WTC11 (cell line): Measurements from ENCODE around the gene CELF2. TPM values are rescaled to one million over a fixed set of nuclear protein-coding genes. Genes with fewer than 3 reads are reported as not detected.

Experiments used
- ATAC-seq: fragments of 200-7000 bp; cut with Tn5 transposase; 2 replicates; pipeline ENCODE4 v1.10.0; 2021; ENCODE audit warnings: mild to moderate bottlenecking, moderate library complexity
- CTCF ChIA-PET: fragments of 300-600 bp; sonication (Branson Sonifier 250); formaldehyde crosslinking; loops from one replicate; lab custom pipeline; 2021; ENCODE audit warnings: antibody characterized with exemption; lab: Charles Lee
- POLR2A ChIA-PET: fragments of 350-600 bp; sonication (Branson Sonifier 250); formaldehyde crosslinking; loops from one replicate; lab custom pipeline; 2021; ENCODE audit warnings: antibody characterized with exemption; lab: Charles Lee
- DNase-seq: peaks from one replicate; pipeline ENCODE4 v3.0.0; 2021; ENCODE audit warnings: low spot score
- H3K27ac Mint-ChIP-seq: 2 replicates; pipeline ENCODE4 v1.8.0; 2021; ENCODE audit warnings: mixed read lengths
- H3K27me3 Mint-ChIP-seq: 2 replicates; pipeline ENCODE4 v1.8.0; 2021; ENCODE audit warnings: low read depth, mild to moderate bottlenecking, moderate library complexity, mixed read lengths
- H3K36me3 Mint-ChIP-seq: 2 replicates; pipeline ENCODE4 v1.8.0; 2021; ENCODE audit warnings: mixed read lengths
- H3K4me1 Mint-ChIP-seq: 2 replicates; pipeline ENCODE4 v1.8.0; 2022; ENCODE audit warnings: mixed read lengths
- H3K4me3 Mint-ChIP-seq: 2 replicates; pipeline ENCODE4 v1.8.0; 2021; ENCODE audit warnings: mild to moderate bottlenecking, moderate library complexity, mixed read lengths
- H3K9me3 Mint-ChIP-seq: 2 replicates; pipeline ENCODE4 v1.8.0; 2021; ENCODE audit warnings: mixed read lengths
- CREM ChIP-seq: sonication (generic); formaldehyde crosslinking; IDR thresholded peaks from 2 replicates; pipeline ENCODE4 v1.8.1; 2022; ENCODE audit warnings: mild to moderate bottlenecking, missing genetic modification reagents, moderate library complexity
- ELF4 ChIP-seq: sonication (generic); formaldehyde crosslinking; IDR thresholded peaks from 2 replicates; pipeline ENCODE4 v1.8.1; 2022; ENCODE audit warnings: low read depth, mild to moderate bottlenecking, moderate library complexity, missing genetic modification reagents
- EMX1 ChIP-seq: fragments of 250-450 bp; sonication (Bioruptor Pico); IDR thresholded peaks from 2 replicates; pipeline ENCODE4 v1.8.0; 2021; ENCODE audit warnings: mild to moderate bottlenecking
- ESRRA ChIP-seq: sonication (generic); formaldehyde crosslinking; IDR thresholded peaks from 2 replicates; pipeline ENCODE4 v1.8.1; 2022; ENCODE audit warnings: mild to moderate bottlenecking, missing genetic modification reagents, borderline replicate concordance
- FOXP1 ChIP-seq: sonication (generic); formaldehyde crosslinking; IDR thresholded peaks from 2 replicates; pipeline ENCODE4 v1.8.0; 2022; ENCODE audit warnings: missing genetic modification reagents, mild to moderate bottlenecking, moderate library complexity, borderline replicate concordance
- GABPB1 ChIP-seq: sonication (generic); formaldehyde crosslinking; IDR thresholded peaks from 2 replicates; pipeline ENCODE4 v1.8.1; 2023; ENCODE audit warnings: mild to moderate bottlenecking, missing genetic modification reagents
- GTF2I ChIP-seq: fragments of 250-450 bp; sonication (Bioruptor Pico); conservative IDR thresholded peaks from 2 replicates; pipeline ENCODE4 v1.4.0; 2021; ENCODE audit warnings: mild to moderate bottlenecking
- KAT7 ChIP-seq: sonication (generic); formaldehyde crosslinking; IDR thresholded peaks from 2 replicates; pipeline ENCODE4 v1.8.1; 2023; ENCODE audit warnings: missing genetic modification reagents, mild to moderate bottlenecking, borderline replicate concordance
- NFATC4 ChIP-seq: fragments of 250-450 bp; sonication (Bioruptor Pico); IDR thresholded peaks from 2 replicates; pipeline ENCODE4 v1.9.0; 2021; ENCODE audit warnings: mild to moderate bottlenecking
- NFYB ChIP-seq: sonication (generic); formaldehyde crosslinking; conservative IDR thresholded peaks from 2 replicates; pipeline ENCODE4 v1.8.0; 2022; ENCODE audit warnings: low read depth, missing genetic modification reagents
- NR3C1 ChIP-seq: sonication (generic); formaldehyde crosslinking; conservative IDR thresholded peaks from 2 replicates; pipeline ENCODE4 v1.8.1; 2023; ENCODE audit warnings: low read depth, mild to moderate bottlenecking, missing genetic modification reagents
- RELA ChIP-seq: sonication (generic); formaldehyde crosslinking; IDR thresholded peaks from 2 replicates; pipeline ENCODE4 v1.8.1; 2022; ENCODE audit warnings: missing genetic modification reagents, mild to moderate bottlenecking, borderline replicate concordance
- SMAD4 ChIP-seq: sonication (generic); formaldehyde crosslinking; IDR thresholded peaks from 2 replicates; pipeline ENCODE4 v1.8.0; 2022; ENCODE audit warnings: mild to moderate bottlenecking, missing genetic modification reagents
- SOX15 ChIP-seq: fragments of 250-450 bp; sonication (Bioruptor Pico); IDR thresholded peaks from 2 replicates; pipeline ENCODE4 v1.9.0; 2021; ENCODE audit warnings: mild to moderate bottlenecking
- SP1 ChIP-seq: sonication (generic); formaldehyde crosslinking; conservative IDR thresholded peaks from 2 replicates; pipeline ENCODE4 v1.8.1; 2022; ENCODE audit warnings: missing genetic modification reagents
- TEAD4 ChIP-seq: sonication (generic); formaldehyde crosslinking; IDR thresholded peaks from 2 replicates; pipeline ENCODE4 v1.8.0; 2022; ENCODE audit warnings: mild to moderate bottlenecking, missing genetic modification reagents
- TP53 ChIP-seq: sonication (generic); formaldehyde crosslinking; IDR thresholded peaks from 2 replicates; pipeline ENCODE4 v1.8.1; 2023; ENCODE audit warnings: mild to moderate bottlenecking, missing genetic modification reagents
- ZNF138 ChIP-seq: sonication (generic); formaldehyde crosslinking; conservative IDR thresholded peaks from 2 replicates; pipeline ENCODE4 v1.8.1; 2022; ENCODE audit warnings: mild to moderate bottlenecking, moderate library complexity, missing genetic modification reagents
- ZNF219 ChIP-seq: sonication (generic); formaldehyde crosslinking; IDR thresholded peaks from 2 replicates; pipeline ENCODE4 v1.8.0; 2023; ENCODE audit warnings: missing genetic modification reagents, mild to moderate bottlenecking, borderline replicate concordance
- ZNF317 ChIP-seq: sonication (generic); formaldehyde crosslinking; IDR thresholded peaks from 2 replicates; pipeline ENCODE4 v1.8.1; 2023; ENCODE audit warnings: low read depth, mild to moderate bottlenecking, moderate library complexity, missing genetic modification reagents, borderline replicate concordance
- ZNF423 ChIP-seq: fragments of 250-450 bp; sonication (Bioruptor Pico); IDR thresholded peaks from 2 replicates; pipeline ENCODE4 v2.1.2; 2022; ENCODE audit warnings: mild to moderate bottlenecking, moderate library complexity
- total RNA-seq: library from RNA; stranded (reverse); gene quantifications from 3 replicates; pipeline ENCODE4 v1.2.3, GENCODE V29; 2021
- TF ChIP-seq, protein P1 (sequence below): sonication (generic); formaldehyde crosslinking; IDR thresholded peaks from 2 replicates; pipeline ENCODE4 v1.8.0; 2023; ENCODE audit warnings: missing genetic modification reagents
- TF ChIP-seq, protein P2 (sequence below): sonication (generic); formaldehyde crosslinking; conservative IDR thresholded peaks from 2 replicates; pipeline ENCODE4 v1.8.1; 2022; ENCODE audit warnings: mild to moderate bottlenecking, missing genetic modification reagents
- TF ChIP-seq, protein P3 (sequence below): sonication (generic); formaldehyde crosslinking; IDR thresholded peaks from 2 replicates; pipeline ENCODE4 v1.8.0; 2022; ENCODE audit warnings: mild to moderate bottlenecking, missing genetic modification reagents
- TF ChIP-seq, protein P4 (sequence below): sonication (generic); formaldehyde crosslinking; IDR thresholded peaks from 2 replicates; pipeline ENCODE4 v1.8.1; 2022; ENCODE audit warnings: mild to moderate bottlenecking, moderate library complexity, missing genetic modification reagents
- TF ChIP-seq, protein P5 (sequence below): sonication (generic); formaldehyde crosslinking; IDR thresholded peaks from 2 replicates; pipeline ENCODE4 v1.8.1; 2022; ENCODE audit warnings: low read depth, mild to moderate bottlenecking, moderate library complexity, missing genetic modification reagents, borderline replicate concordance
- TF ChIP-seq, protein P6 (sequence below): sonication (generic); formaldehyde crosslinking; IDR thresholded peaks from 2 replicates; pipeline ENCODE4 v1.8.0; 2022; ENCODE audit warnings: mild to moderate bottlenecking, missing genetic modification reagents

CELF2 gene
- total RNA-seq, 1 experiment from 2014 or later, result 24.6 TPM

DNA sequence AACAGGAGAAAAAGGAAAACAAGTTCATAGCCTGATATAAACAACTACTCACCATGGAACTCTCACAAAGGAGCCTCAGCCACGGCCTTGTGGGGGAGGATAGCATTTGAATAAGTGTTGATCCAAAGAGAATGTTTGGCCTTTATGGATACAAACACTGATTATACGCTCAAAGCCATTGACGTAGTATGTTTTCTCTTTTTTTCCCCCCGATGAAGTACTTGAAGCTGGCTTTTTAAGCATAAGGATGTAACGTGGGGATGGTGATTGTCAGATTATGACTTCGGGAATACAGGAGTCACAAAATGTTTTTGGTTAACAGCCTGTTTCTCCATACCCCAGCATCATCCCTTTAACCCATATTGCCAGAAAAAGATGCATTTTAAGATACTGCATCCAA, 39.8 kb downstream of the CELF2 start:
- DNase-seq (no peak), ATAC-seq (no peak)
- TF ChIP-seq, protein P1, sequence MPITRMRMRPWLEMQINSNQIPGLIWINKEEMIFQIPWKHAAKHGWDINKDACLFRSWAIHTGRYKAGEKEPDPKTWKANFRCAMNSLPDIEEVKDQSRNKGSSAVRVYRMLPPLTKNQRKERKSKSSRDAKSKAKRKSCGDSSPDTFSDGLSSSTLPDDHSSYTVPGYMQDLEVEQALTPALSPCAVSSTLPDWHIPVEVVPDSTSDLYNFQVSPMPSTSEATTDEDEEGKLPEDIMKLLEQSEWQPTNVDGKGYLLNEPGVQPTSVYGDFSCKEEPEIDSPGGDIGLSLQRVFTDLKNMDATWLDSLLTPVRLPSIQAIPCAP (CRISPR knock-in tag), result no peak
- TF ChIP-seq FOXP1 (CRISPR knock-in tag), result no peak
- TF ChIP-seq ZNF423 (CRISPR knock-in tag), result no peak
- no peak for TF ChIP-seq CREM
- TF ChIP-seq ZNF317 (CRISPR knock-in tag), result no peak
- no peak for TF ChIP-seq SMAD4 (CRISPR knock-in tag)
- TF ChIP-seq EMX1, result no peak
- no peak for TF ChIP-seq ELF4 (CRISPR knock-in tag)
- TF ChIP-seq, protein P2, sequence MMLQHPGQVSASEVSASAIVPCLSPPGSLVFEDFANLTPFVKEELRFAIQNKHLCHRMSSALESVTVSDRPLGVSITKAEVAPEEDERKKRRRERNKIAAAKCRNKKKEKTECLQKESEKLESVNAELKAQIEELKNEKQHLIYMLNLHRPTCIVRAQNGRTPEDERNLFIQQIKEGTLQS (CRISPR knock-in tag), result no peak
- no peak for TF ChIP-seq RELA
- Mint-ChIP-seq H3K27me3 (no peaks in the 10 kb centered on the region), H3K27ac (no peak overlapping the region), H3K4me1 (peaks cover 28% of the 10 kb centered on the region), H3K9me3 (peaks cover 18% of the 10 kb centered on the region), H3K36me3 (peaks cover 23% of the 10 kb centered on the region), H3K4me3 (no peak overlapping the region)
- ChIA-PET CTCF (no interaction called here), POLR2A (interaction anchor here (0.7 kb wide), 1 partner anchor 107 kb away, joined by 13 read pairs; no protein-coding TSS in a partner anchor)

DNA sequence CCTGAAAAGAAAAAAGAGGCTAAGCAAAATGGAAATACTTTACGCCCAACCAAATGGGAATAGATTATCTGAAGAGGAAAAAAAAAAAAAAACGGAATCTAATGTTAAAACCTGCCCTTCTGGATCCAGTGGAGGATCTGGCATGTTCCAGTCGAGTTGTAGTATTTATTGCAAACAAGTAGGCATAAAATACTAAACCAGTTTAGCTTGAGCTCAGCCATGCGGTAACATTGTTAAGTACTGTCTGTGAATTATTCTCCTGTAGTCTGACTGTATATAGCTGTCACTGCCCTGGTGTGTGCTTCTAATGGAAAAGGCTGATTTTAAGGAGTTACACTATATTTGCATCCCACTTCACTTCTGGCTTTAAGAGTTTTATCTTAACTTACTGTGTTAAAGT, 40.3 kb downstream of the CELF2 start:
- Mint-ChIP-seq H3K27ac (no peak overlapping the region), H3K36me3 (peaks cover 21% of the 10 kb centered on the region), H3K4me1 (peaks cover 28% of the 10 kb centered on the region), H3K27me3 (no peaks in the 10 kb centered on the region), H3K9me3 (peaks cover 18% of the 10 kb centered on the region), H3K4me3 (no peak overlapping the region)
- CTCF ChIA-PET, result no interaction called here
- POLR2A ChIA-PET, result interaction anchor here (0.7 kb wide), 1 partner anchor 106 kb away, joined by 13 read pairs; no protein-coding TSS in a partner anchor
- DNase-seq (no peak), ATAC-seq (no peak)
- TF ChIP-seq GABPB1 (CRISPR knock-in tag) (no peak), ESRRA (CRISPR knock-in tag) (no peak), SP1 (CRISPR knock-in tag) (no peak), ELF4 (CRISPR knock-in tag) (no peak), KAT7 (CRISPR knock-in tag) (no peak), NR3C1 (no peak)
- TF ChIP-seq, protein P3, sequence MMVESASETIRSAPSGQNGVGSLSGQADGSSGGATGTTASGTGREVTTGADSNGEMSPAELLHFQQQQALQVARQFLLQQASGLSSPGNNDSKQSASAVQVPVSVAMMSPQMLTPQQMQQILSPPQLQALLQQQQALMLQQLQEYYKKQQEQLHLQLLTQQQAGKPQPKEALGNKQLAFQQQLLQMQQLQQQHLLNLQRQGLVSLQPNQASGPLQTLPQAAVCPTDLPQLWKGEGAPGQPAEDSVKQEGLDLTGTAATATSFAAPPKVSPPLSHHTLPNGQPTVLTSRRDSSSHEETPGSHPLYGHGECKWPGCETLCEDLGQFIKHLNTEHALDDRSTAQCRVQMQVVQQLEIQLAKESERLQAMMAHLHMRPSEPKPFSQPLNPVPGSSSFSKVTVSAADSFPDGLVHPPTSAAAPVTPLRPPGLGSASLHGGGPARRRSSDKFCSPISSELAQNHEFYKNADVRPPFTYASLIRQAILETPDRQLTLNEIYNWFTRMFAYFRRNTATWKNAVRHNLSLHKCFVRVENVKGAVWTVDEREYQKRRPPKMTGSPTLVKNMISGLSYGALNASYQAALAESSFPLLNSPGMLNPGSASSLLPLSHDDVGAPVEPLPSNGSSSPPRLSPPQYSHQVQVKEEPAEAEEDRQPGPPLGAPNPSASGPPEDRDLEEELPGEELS, result no peak

DNA sequence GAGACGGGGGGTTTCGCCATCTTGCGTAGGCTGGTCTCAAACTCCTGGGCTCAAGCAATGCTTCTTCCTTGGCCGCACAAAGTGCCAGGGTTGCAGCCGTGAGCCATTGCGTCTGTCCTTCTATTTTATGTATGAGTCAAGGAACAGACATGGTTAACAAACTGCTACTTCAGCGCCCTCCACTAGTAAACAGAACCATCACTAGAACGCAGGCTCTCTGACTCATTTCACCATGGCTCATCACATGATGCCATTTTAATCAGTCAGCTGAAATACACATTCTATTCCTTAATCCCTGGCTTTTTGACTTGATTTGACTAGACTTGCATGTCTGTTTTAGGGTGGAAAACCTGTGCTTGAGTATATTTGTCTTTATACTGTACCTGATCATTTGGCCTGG, 41.3 kb downstream of the CELF2 start:
- no peak for ATAC-seq
- TF ChIP-seq TP53 (CRISPR knock-in tag) (no peak), ZNF138 (CRISPR knock-in tag) (no peak), ZNF219 (CRISPR knock-in tag) (no peak), GTF2I (CRISPR knock-in tag) (no peak), NFYB (CRISPR knock-in tag) (no peak), SOX15 (CRISPR knock-in tag) (no peak), NFATC4 (CRISPR knock-in tag) (no peak), NR3C1 (no peak), TEAD4 (CRISPR knock-in tag) (no peak)
- TF ChIP-seq, protein P4, sequence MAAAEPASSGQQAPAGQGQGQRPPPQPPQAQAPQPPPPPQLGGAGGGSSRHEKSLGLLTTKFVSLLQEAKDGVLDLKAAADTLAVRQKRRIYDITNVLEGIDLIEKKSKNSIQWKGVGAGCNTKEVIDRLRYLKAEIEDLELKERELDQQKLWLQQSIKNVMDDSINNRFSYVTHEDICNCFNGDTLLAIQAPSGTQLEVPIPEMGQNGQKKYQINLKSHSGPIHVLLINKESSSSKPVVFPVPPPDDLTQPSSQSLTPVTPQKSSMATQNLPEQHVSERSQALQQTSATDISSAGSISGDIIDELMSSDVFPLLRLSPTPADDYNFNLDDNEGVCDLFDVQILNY (CRISPR knock-in tag), result no peak
- TF ChIP-seq, protein P5, sequence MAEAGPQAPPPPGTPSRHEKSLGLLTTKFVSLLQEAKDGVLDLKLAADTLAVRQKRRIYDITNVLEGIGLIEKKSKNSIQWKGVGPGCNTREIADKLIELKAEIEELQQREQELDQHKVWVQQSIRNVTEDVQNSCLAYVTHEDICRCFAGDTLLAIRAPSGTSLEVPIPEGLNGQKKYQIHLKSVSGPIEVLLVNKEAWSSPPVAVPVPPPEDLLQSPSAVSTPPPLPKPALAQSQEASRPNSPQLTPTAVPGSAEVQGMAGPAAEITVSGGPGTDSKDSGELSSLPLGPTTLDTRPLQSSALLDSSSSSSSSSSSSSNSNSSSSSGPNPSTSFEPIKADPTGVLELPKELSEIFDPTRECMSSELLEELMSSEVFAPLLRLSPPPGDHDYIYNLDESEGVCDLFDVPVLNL, result no peak
- TF ChIP-seq, protein P6, sequence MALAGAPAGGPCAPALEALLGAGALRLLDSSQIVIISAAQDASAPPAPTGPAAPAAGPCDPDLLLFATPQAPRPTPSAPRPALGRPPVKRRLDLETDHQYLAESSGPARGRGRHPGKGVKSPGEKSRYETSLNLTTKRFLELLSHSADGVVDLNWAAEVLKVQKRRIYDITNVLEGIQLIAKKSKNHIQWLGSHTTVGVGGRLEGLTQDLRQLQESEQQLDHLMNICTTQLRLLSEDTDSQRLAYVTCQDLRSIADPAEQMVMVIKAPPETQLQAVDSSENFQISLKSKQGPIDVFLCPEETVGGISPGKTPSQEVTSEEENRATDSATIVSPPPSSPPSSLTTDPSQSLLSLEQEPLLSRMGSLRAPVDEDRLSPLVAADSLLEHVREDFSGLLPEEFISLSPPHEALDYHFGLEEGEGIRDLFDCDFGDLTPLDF, result no peak
- TF ChIP-seq, protein P3, result no peak

More for the DNA sequence above, 41.3 kb downstream of the CELF2 start:
- Mint-ChIP-seq H3K4me3 (no peak overlapping the region), H3K9me3 (peaks cover 18% of the 10 kb centered on the region), H3K27ac (no peak overlapping the region), H3K36me3 (peaks cover 21% of the 10 kb centered on the region), H3K4me1 (peaks cover 31% of the 10 kb centered on the region), H3K27me3 (no peaks in the 10 kb centered on the region)
- CTCF ChIA-PET, result no interaction called here
- POLR2A ChIA-PET, result no interaction called here
- DNase-seq, result no peak
